GM13977 (cell line): Measurements from ENCODE around the gene BMPR1B.

Source experiments
- DNase-seq: peaks from one replicate; pipeline ENCODE4 v3.0.0; 2012; ENCODE audit warnings: low spot score
- in situ Hi-C: fragments of 300-500 bp; cut with MboI; formaldehyde crosslinking; loops from one replicate; pipeline ENCODE4 v1.12.0; 2022; ENCODE audit warnings: low sequenced_read_pairs, low pct_unique_long_range_greater_than_20kb, mixed read lengths, inconsistent platforms; ENCODE audit not compliant: unreplicated experiment
- TF ChIP-seq, protein P1 (sequence below): IDR thresholded peaks from 2 replicates; pipeline ENCODE4 v1.5.1; 2012; ENCODE audit warnings: mild to moderate bottlenecking, control low read depth; ENCODE audit not compliant: insufficient read depth; ENCODE audit errors: extremely low read depth, missing control alignments

The BMPR1B gene

DNA sequence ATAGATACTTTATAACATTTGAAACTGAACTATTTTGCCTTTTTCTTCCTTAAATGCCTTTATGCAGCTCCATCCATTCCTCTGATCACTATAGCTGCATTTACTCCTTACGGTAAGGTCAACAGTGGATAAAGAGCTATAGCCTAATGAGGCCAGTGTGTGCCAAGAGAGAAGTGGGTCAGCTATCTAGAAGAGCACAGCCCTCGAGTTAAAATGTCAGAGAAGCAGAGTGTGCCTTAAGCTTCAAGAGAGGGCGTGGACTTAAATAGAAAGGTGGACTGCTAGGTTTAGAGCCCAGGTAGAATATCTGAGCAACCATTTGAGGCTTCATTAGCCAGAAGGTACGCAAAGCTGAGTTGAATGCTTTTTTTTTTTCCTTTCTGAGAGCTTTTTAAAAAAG, 347.4 kb downstream of the BMPR1B start:
- TF ChIP-seq, protein P1, sequence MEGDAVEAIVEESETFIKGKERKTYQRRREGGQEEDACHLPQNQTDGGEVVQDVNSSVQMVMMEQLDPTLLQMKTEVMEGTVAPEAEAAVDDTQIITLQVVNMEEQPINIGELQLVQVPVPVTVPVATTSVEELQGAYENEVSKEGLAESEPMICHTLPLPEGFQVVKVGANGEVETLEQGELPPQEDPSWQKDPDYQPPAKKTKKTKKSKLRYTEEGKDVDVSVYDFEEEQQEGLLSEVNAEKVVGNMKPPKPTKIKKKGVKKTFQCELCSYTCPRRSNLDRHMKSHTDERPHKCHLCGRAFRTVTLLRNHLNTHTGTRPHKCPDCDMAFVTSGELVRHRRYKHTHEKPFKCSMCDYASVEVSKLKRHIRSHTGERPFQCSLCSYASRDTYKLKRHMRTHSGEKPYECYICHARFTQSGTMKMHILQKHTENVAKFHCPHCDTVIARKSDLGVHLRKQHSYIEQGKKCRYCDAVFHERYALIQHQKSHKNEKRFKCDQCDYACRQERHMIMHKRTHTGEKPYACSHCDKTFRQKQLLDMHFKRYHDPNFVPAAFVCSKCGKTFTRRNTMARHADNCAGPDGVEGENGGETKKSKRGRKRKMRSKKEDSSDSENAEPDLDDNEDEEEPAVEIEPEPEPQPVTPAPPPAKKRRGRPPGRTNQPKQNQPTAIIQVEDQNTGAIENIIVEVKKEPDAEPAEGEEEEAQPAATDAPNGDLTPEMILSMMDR: no peak
- DNase-seq: no peak
- in situ Hi-C loops: no loop called here

DNA sequence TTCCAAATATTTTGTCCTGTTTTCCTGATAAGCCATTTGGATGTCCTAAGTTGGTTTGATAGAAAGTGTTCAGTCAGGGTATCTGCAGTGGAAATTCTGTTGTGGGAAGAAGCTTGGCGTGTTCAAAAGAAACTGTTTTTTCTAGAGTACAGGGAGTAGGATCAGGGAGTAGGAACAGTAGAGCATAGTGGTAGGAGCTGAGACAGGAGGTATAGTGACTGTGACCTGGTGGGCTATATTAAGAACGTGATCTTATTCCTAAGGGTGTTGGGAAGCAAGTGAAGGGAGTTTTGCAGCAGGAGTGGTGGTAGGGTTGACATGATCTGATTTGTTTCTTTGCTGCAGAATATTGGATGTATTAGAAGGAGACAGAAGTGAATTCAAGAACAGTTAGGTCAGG, 348.2 kb downstream of the BMPR1B start:
- DNase-seq: no peak
- TF ChIP-seq, protein P1: no peak
- in situ Hi-C loops: no loop called here

DNA sequence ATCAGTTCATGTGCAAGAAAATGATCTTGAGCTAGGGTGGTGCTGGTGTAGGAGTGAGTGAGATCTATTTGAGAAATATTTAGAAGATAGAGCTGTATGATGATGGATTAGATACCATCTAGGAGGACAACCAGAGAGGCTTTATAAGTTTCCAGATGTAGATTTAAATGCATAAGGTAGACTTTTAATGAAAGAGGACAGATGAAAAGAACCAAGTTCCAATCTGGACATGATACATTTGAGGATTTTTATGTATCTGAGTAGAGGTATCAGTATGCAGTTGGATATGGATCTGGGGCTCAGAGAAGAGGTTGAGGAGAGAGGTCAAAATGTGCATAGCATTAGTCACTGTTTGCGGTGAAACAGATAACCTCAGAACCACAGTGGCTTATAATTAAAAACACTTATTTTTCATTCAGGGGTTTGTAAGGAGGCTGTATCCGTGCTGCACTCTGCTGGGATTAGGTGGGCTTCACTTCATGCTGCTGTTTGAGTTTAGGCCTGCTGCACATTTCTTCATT, 348.7 kb downstream of the BMPR1B start:
- in situ Hi-C loops: no loop called here
- TF ChIP-seq, protein P1: no peak
- DNase-seq: no peak

DNA sequence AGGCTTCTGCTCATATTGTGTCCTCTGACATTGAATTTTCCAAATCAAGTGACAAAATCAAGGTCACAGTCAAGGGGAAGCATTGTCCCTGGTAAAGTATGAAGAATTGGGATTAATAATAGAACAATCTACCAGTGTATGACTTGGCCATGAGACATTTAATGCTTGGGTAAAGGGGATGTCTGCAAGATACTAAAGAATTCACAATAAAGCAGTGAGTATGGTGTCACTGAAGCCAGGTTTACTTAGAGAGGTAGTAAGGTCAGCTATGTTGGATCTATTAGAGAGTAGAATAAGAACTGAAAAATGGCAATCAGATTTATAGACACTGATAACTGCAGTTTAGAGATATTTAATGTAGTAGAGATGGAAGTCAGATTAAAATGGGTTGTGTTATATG, 349.2 kb downstream of the BMPR1B start:
- in situ Hi-C loops: no loop called here
- DNase-seq: no peak
- TF ChIP-seq, protein P1: no peak

DNA sequence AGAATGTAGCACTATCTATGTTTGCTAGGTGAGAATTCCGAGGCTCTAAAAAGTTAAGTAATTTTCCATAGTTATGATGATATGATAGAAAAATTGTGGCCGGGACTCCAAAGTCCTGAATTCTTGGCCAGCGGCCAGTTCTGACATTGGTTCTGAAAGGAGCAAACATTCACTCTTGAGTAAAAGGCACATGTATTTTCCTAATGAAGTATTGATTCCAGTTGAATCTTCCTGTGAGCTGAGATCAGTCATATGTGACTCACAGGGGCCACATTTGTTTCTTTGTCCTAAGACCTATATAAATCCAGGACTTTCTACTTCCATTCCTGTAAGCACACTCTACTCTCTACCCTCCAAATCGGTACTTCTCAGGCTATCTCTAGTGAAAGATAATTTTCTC, 349.9 kb downstream of the BMPR1B start:
- DNase-seq: no peak
- TF ChIP-seq, protein P1: no peak
- in situ Hi-C loops: no loop called here

DNA sequence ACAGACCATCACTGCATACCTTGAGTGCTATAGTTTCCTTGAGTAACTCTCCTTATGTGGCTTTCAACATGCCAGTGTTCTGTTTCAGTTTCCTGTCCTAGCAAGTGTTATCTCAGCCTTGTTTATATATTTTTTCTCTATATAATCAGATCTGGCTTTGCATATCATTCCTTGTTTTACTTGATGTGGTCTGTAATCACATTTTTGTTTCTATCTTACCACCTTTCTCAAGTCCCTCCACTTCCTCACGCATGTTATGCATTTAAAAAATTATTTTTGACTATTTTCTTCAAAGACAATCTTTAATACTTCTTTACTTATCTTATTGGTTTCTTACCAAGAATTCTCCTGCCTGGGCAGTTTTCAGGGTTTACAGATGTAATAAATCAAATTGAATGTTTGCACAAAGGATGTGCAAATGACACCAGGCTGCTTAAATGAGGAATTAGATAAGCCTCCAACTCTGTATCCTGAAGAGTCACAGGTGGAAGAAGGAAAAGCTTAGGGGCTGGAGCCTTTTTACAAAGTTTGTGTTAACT, 351.2 kb downstream of the BMPR1B start:
- no peak for DNase-seq
- in situ Hi-C loops: no loop called here
- TF ChIP-seq, protein P1: no peak
